Bronchial epithelial cell (primary cell): Measurements from ENCODE around the gene TGIF2. TPM values are rescaled to one million over a fixed set of nuclear protein-coding genes. Genes with fewer than 3 reads are reported as not detected.

Experiments
- DNase-seq: peaks from one replicate; pipeline ENCODE4 v3.0.0-alpha.2; 2010; ENCODE audit warnings: low read depth
- FAIRE-seq: peaks from 2 replicates; lab custom pipeline; 2011; peaks lifted over from hg19 to GRCh38; lab: Jason Lieb, UNC
- H3K27me3 ChIP-seq: 2 replicates; pipeline ENCODE4 v1.5.1; 2011; ENCODE audit warnings: low read length; ENCODE audit not compliant: control insufficient read depth, insufficient read depth
- H3K36me3 ChIP-seq: 2 replicates; pipeline ENCODE4 v1.5.1; 2011; ENCODE audit warnings: low read length; ENCODE audit not compliant: control insufficient read depth, insufficient read depth
- H3K4me3 ChIP-seq: 2 replicates; pipeline ENCODE4 v1.5.1; 2011; ENCODE audit warnings: mild to moderate bottlenecking, low read depth, low read length, control low read depth
- total RNA-seq: library from RNA; depleted of rRNA; stranded (reverse); fragments of >200 nt; gene quantifications from 2 replicates; pipeline ENCODE4 v1.2.1, GENCODE V29; 2014
- TF ChIP-seq, protein P1 (sequence below): IDR thresholded peaks from 2 replicates; pipeline ENCODE4 v1.5.1; 2011; ENCODE audit warnings: mild to moderate bottlenecking, moderate library complexity, low read length, control low read depth, inconsistent platforms; ENCODE audit not compliant: insufficient read depth, severe bottlenecking

The TGIF2 gene
- total RNA-seq, 1 donor from 2014 or later = 8.2 TPM

DNA sequence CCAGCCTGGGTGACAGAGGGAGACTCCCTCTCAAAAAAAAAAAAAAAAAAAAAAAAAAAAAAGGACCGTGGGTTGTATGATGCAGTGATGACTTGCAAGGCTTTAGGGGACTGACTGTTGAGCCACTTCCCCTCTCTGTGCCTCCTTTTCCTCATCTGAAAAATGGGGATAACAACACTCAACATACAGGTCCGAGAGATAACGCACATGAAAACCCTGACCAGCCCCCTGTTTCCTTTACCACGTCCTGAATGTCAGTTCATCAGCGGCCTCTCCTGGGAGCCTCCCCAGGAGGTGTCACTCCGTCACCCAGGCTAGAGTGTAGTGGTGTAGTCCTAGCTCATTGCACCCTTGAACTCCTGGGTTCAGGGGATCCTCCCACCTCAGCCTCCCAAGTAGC, 68.7 kb downstream of the TGIF2 start:
- TF ChIP-seq, protein P1, sequence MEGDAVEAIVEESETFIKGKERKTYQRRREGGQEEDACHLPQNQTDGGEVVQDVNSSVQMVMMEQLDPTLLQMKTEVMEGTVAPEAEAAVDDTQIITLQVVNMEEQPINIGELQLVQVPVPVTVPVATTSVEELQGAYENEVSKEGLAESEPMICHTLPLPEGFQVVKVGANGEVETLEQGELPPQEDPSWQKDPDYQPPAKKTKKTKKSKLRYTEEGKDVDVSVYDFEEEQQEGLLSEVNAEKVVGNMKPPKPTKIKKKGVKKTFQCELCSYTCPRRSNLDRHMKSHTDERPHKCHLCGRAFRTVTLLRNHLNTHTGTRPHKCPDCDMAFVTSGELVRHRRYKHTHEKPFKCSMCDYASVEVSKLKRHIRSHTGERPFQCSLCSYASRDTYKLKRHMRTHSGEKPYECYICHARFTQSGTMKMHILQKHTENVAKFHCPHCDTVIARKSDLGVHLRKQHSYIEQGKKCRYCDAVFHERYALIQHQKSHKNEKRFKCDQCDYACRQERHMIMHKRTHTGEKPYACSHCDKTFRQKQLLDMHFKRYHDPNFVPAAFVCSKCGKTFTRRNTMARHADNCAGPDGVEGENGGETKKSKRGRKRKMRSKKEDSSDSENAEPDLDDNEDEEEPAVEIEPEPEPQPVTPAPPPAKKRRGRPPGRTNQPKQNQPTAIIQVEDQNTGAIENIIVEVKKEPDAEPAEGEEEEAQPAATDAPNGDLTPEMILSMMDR = no peak
- H3K27me3 ChIP-seq = no peaks in the 10 kb centered on the region
- no peak overlapping the region for H3K4me3 ChIP-seq
- no peaks in the 10 kb centered on the region for H3K36me3 ChIP-seq
- DNase-seq (no peak), FAIRE-seq (no peak)

Other genes with a start within 250 kb of the TGIF2 start
- 0.53 and 0.90 TPM in 2 replicates for gene MYL9, start 32.1 kb upstream of the TGIF2 start, total RNA-seq
- gene RAB5IF, start 32.2 kb downstream of the TGIF2 start, total RNA-seq = 105 and 120 TPM in 2 replicates
- gene SLA2, start 72.6 kb downstream of the TGIF2 start, total RNA-seq = not detected in 2 replicates
- 10.0 and 11.3 TPM in 2 replicates for gene NDRG3, start 172.5 kb downstream of the TGIF2 start, total RNA-seq
- gene DSN1, start 200.2 kb downstream of the TGIF2 start, total RNA-seq = 3.7 and 4.9 TPM in 2 replicates